GM12801 (cell line): ENCODE results near the gene RHBDD3.

Source experiments
- CTCF ChIP-seq: IDR thresholded peaks from one replicate; pipeline ENCODE4 v1.5.1; 2011; ENCODE audit warnings: control low read depth; ENCODE audit not compliant: insufficient read length; ENCODE audit errors: extremely low read depth

The RHBDD3 gene

GRCh38 chr22:29257751-29258181 lies 10.0 kb downstream of the RHBDD3 start:
- TF ChIP-seq CTCF, result no peak

- no peak for TF ChIP-seq CTCF
These were observed 11.0 kb downstream of the RHBDD3 start for GRCh38 chr22:29256606-29257325.

- no peak for TF ChIP-seq CTCF
These were observed 12.6 kb downstream of the RHBDD3 start for GRCh38 chr22:29255064-29255621.

GRCh38 chr22:29254286-29254660 lies 13.5 kb downstream of the RHBDD3 start:
- no peak for TF ChIP-seq CTCF

- no peak for TF ChIP-seq CTCF
These were observed 14.1 kb downstream of the RHBDD3 start for GRCh38 chr22:29253561-29254285.

- TF ChIP-seq CTCF, result no peak
These were observed 15.5 kb downstream of the RHBDD3 start for GRCh38 chr22:29251981-29252911.

- TF ChIP-seq CTCF, result no peak
These were observed 16.5 kb downstream of the RHBDD3 start for GRCh38 chr22:29251265-29251664.
